ENCODE results near the gene HOXA7. TPM values are rescaled to one million over a fixed set of nuclear protein-coding genes. Genes with fewer than 3 reads are reported as not detected.

Gene HOXA7
- total and polyA plus RNA-seq, 2 experiments from 2014 or later = 0.24 TPM; not detected in 1

- Mint-ChIP-seq H3K27ac (no peak overlapping the region), H3K4me3 (no peak overlapping the region), H3K27me3 (ENCODE audit: insufficient read depth, low read depth, poor library complexity) (peaks cover 90% of the 10 kb centered on the region), H3K4me1 (peaks cover 16% of the 10 kb centered on the region), H3K36me3 (ENCODE audit: low read depth) (no peaks in the 10 kb centered on the region), H3K9me3 (no peaks in the 10 kb centered on the region; the same call in 2 of the 3 replicates)
- Histone ChIP-seq H3K9me2 (ENCODE audit: insufficient read depth) (no peaks in the 10 kb centered on the region), H3K79me2 (replicated peaks; ENCODE audit: insufficient read depth) (no peaks in the 10 kb centered on the region), H4K20me1 (replicated peaks; ENCODE audit: insufficient read depth) (peaks cover 27% of the 10 kb centered on the region), H3K27ac (ENCODE audit: low read depth) (no peak overlapping the region), H3K36me3 (ENCODE audit: insufficient read depth) (no peaks in the 10 kb centered on the region), H2AFZ (no peak overlapping the region), H3K27me3 (ENCODE audit: insufficient read depth) (peaks cover 98% of the 10 kb centered on the region), H3K4me1 (ENCODE audit: insufficient read depth) (peaks cover 24% of the 10 kb centered on the region), H3K4me3 (no peak overlapping the region), H3F3A (replicated peaks; ENCODE audit: low read depth) (peaks cover 29% of the 10 kb centered on the region), H3K4me2 (no peak overlapping the region)
- ATAC-seq (no peak), DNase-seq (ENCODE audit: low spot score) (peak; percentile 87)
- TF ChIP-seq JUNB (IDR thresholded peaks at IDR 0.05; ENCODE audit: unreplicated experiment) (no peak), CREB1 (CRISPR knock-in tag; IDR thresholded peaks at IDR 0.05; ENCODE audit: low read depth) (no peak), ZNF331 (CRISPR knock-in tag; IDR thresholded peaks at IDR 0.05; ENCODE audit: low read depth) (no peak), EZH2 (IDR thresholded peaks at IDR 0.05; ENCODE audit: low read depth, unreplicated experiment) (peak; percentile 67), EZH2phosphoT487 (IDR thresholded peaks at IDR 0.05; ENCODE audit: unreplicated experiment) (no peak), ZNF114 (CRISPR knock-in tag; IDR thresholded peaks at IDR 0.05) (no peak), ETS1 (IDR thresholded peaks at IDR 0.05) (no peak), REST (IDR thresholded peaks at IDR 0.05; ENCODE audit: unreplicated experiment) (no peak), ZNF462 (CRISPR knock-in tag; IDR thresholded peaks at IDR 0.05) (no peak), POLR2AphosphoS5 (IDR thresholded peaks at IDR 0.05; ENCODE audit: low read depth) (no peak), STAT1 (IDR thresholded peaks at IDR 0.05; ENCODE audit: unreplicated experiment) (no peak), NANOG (IDR thresholded peaks at IDR 0.05; ENCODE audit: borderline replicate concordance) (no peak), CTCF (conservative IDR thresholded peaks at IDR 0.05; ENCODE audit: low read depth in 2 of 2) (peak; percentile 90 to 97)
Measured at GRCh38 chr7:27196287-27196767, 39.9 kb upstream of the HOXA7 start.

All from GM23338 (cell line).